H54 (cell line): ENCODE data around the gene TBL1X.

Experiments
- DNase-seq: peaks from one replicate; pipeline ENCODE4 v3.0.0; 2011; ENCODE audit warnings: low spot score, mixed read lengths; ENCODE audit not compliant: insufficient read length
- FAIRE-seq: peaks from 3 replicates; lab custom pipeline; 2011; peaks lifted over from hg19 to GRCh38; lab: Jason Lieb, UNC
- POLR2A ChIP-seq: IDR thresholded peaks from 2 replicates; pipeline ENCODE4 v1.6.1; 2011; ENCODE audit warnings: low read depth, mild to moderate bottlenecking, low read length

Gene TBL1X

DNA sequence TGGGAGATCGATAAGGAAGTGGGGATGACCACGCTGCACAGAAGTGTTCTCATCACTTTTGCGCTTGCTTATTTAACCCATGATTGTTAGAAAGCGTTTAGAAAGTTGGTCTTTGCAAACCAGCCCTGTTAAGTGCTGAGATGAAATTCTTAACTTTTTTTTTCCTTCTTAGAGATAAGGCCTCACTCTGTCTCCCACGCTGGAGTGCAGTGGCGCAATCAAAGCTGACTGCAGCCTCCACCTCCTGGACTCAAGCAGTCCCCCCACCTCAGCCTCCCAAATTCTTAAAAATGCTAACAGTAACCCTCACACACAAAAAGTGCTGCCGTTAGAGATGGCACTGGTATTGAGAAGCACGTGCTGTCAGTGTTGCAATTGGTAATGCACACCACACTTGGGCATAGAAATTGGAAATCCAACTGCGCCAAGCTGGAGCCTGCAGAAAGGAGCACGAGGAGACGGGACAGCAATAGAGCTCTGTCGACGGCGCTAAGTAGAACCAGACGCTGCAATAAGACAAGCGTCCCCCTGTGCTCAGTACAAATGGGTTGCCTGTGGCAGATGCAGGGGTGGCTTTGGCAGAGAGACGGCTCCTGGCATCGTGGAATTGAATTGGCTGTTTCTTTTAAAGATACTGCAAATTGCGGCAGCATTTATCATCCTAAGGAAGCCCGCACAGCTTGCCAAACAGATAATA, 113.4 kb downstream of the TBL1X start:
- no peak for TF ChIP-seq POLR2A
- DNase-seq, result no peak
- FAIRE-seq, result no peak

DNA sequence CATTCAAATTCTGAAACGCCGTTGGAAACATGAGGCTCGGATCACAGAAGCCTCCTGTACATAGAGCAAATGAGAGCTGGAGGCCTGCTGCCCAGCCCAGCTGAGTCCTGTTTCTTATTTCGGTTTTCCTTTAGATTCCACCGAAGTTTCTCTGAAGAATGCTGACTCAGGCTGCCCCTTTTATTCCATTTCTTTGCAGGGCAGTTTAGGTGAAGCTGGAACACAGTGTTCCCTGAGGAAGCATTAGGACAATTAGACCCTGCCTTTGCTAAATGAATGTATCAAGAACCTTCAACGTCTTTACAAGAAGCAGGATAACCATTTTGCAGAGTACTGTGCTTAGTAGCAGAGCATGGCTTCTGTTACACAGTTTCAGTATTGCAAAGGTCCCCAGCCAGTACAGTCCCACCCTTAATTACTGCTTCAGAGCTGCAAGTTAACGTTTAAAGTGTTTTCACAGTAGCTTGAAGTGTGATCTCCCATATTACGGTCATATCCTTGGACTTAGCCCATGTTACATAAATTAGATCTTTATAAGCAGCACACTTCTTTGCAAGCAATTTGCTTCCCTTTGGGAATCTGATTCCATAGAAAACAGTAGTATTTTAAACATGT, 117.0 kb downstream of the TBL1X start:
- no peak for FAIRE-seq
- no peak for TF ChIP-seq POLR2A

DNA sequence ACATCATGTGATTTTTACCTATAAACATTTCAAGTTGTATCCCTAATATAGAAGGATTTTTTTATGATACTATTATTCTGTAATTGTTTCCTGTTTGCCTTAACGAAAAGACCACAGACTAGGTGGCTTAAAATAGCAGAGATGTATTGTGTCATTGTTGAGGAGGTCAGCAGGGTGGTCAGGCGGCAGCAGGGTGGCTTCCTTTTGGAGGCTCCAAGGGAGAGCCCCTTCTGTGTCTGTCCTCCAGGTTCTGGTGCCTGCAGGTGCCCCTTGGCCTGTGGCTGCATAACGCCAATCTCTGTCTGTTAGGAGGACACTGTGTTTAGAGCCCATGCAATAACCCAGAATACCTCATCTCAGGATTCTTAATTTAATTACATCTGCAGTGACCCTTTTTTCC, 118.1 kb downstream of the TBL1X start:
- FAIRE-seq, result no peak
- DNase-seq, result no peak

More for the DNA sequence above, 117.0 kb downstream of the TBL1X start:
- no peak for DNase-seq

DNA sequence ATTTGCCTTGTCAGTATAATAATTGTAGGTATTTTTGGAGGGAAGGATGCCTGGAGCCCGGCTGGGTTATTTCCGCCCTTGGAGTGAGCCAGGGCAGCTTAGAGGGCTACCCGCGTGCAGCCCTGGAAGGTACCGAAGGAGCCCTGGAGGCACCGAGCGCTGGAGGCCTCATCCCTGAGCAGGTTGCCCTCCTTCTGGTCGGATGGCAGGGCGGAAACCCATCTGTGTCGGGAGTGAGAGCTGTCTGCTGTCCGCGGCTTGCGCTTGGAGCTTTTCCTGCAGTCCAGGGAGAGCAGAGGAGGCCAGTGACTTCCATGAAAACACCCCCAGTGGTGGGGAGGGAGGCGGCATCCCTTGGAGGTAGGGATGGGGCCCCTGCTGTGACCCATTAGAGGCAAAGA, 122.1 kb downstream of the TBL1X start:
- FAIRE-seq (no peak), DNase-seq (no peak)
- TF ChIP-seq POLR2A, result no peak

More for the DNA sequence above, 118.1 kb downstream of the TBL1X start:
- no peak for TF ChIP-seq POLR2A

- FAIRE-seq, result no peak
- DNase-seq, result no peak
- no peak for TF ChIP-seq POLR2A
These were observed 122.8 kb downstream of the TBL1X start for GRCh38 chrX:9587642-9588041.

DNA sequence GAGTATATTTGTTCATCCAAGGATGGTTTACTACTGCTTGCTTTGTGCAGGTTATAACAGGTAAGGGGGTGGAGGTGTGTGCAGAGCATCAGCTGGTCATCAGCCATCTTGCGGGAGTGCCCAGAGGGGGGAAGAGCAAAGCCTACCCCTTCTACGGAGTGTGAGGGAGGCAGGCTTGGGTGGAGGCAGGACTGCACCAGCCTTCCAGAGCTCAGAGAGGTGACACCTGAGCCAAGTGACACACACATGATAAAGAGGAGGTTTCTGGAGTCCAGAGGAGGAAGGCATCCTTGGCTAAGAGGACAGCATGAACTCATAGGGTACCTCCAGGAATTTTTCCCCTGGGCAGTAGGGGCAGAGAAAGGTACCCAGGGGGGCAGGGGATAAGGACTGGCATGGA, 126.6 kb downstream of the TBL1X start:
- FAIRE-seq, result no peak
- TF ChIP-seq POLR2A, result no peak
- no peak for DNase-seq

- FAIRE-seq (no peak), DNase-seq (no peak)
- TF ChIP-seq POLR2A, result no peak
These were observed 128.9 kb downstream of the TBL1X start for GRCh38 chrX:9593756-9594155.

- FAIRE-seq (no peak), DNase-seq (no peak)
- no peak for TF ChIP-seq POLR2A
These were observed 130.3 kb downstream of the TBL1X start for GRCh38 chrX:9595174-9595573.

GRCh38 chrX:9596837-9597236, 132.0 kb downstream of the TBL1X start:
- FAIRE-seq (no peak), DNase-seq (no peak)
- no peak for TF ChIP-seq POLR2A

GRCh38 chrX:9597361-9598035, 132.6 kb downstream of the TBL1X start:
- DNase-seq (no peak), FAIRE-seq (no peak)
- TF ChIP-seq POLR2A, result no peak

DNA sequence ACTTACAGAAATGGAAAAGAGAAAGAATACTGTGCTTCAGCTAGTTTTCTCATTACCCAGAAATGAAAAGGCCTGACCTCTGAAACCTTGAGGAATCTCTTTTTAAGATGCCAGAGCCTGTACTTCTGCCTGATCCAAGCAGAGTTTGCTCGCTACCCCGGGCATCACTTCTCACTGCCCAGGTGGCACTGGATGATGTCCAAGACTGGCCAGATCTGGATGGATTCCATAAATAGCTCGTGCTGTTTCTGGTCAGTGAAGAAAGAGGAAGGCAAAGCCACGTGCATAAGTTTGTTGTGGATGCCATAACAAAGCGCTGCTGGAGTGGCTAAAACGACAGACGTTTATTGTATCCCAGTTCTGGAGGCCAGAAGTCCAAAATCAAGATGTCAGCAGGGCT, 133.5 kb downstream of the TBL1X start:
- DNase-seq, result no peak
- TF ChIP-seq POLR2A, result no peak
- FAIRE-seq, result no peak

DNA sequence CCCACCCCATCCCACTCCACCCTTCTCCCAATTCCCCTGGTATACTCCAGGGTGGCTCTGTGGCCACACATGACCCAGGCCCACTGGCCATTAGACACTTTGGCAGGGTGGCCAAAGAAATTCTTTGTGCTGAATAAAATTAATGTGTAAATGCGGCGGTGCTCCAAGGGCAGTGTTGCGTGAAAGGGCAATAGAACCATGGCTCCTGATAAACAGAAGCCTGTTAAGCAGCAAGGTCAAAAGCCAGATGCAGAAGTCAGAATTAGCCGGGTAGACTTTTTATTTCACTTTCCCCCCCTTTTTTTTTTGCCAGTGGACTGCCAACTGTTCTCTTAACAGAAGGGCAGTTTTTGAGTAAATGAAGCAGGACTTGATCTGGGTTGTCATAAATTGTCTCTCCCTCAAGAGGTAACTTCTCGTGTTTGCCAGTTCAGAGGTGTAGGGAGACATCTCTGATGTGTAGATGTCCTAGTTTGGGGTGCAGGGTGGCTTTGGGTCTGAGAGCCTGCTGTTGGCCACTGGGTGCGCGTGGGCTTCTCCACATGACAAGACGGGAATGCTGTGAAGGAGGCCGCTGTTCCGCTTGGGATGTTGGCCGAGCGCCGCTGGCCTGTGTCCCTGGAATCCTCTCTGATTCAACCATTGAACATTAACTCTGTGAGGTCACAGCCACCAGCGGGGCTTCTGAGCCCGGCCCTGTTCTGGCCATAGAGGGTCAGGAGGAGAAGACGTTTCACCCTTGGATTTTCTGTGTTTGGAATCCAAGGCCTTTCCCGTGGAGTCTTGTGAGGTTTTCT, 139.5 kb downstream of the TBL1X start:
- FAIRE-seq (no peak), DNase-seq (no peak)
- TF ChIP-seq POLR2A, result no peak

DNA sequence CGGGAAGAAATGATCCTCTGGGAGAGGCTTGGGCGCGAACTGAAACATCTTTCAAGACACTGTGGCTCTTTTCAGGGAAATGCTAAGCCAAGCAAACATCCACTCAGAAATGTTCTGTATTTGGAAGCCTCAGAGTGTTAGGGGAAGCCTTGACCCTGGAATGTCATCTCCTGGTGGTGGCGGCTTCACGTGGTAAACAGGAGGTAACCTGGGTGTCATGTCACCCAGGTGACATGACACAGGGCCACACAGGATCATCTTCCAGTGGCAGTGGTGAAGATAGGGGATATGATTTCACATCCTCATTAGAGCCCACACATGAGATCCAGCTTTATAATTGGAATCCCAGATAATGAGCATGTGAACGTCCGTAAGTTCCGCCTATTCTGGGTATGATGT, 140.0 kb downstream of the TBL1X start:
- no peak for FAIRE-seq
- DNase-seq, result no peak
- no peak for TF ChIP-seq POLR2A

GRCh38 chrX:9605484-9605883, 140.6 kb downstream of the TBL1X start:
- no peak for FAIRE-seq
- no peak for TF ChIP-seq POLR2A

More at GRCh38 chrX:9605484-9605883, 140.6 kb downstream of the TBL1X start:
- no peak for DNase-seq
